NCI-H2029 treated with DMSO at 0.1 percent for 48 hours (cell line): ENCODE results near the gene PRAMEF17.
"Not testable (repeated sequence)": the region's sequence is repeated elsewhere in the genome, so short reads cannot be mapped to it uniquely, and the experiment has no call there.

Source experiments
- DNase-seq: peaks from one replicate; lab custom pipeline; 2025; lab: John Stamatoyannopoulos, UW

Gene PRAMEF17, protein sequence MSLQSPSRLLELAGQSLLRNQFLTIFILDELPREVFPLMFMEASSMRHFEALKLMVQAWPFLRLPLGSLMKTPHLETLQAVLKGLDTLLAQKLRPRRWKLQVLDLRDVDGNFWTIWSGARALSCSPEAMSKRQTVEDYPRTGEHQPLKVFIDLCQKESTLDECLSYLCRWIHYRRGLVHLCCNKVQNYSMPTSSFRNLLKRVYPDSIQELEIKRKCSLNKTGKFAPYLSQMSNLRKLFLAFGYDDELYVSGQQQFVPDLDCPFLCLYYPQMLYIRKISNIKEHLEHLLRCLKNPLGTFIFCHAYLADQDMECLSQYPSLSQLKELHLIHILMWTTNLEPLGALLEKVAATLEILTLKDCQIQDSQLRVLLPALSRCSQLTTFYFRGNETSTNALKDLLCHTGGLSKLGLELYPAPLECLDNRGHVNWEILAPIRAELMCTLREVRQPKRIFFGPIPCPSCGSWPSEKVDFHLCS

DNA sequence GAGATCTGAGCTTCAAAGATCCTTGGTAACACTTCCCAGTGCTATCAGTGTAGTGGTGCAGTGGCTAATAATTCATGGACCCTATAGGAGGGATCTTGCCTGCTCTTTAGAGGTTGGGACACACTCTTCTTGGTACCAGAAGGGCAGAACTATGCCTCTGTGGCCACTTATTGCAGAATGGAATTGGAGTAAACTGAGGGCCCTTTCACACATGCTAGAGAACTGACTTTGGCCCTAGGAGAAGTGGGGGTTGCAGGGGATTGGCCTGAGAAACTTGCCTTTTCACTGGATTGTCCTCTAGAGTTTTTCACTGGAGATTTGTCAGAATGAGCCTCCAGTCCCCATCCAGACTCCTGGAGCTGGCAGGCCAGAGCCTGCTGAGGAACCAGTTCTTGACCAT is at the start of gene PRAMEF17:
Gene PRAMEF17, plus strand, starts transcription at position 301 of the 400 bp plus-strand sequence. Its CDS starts 26 bp downstream, at position 327.
- not testable (repeated sequence) for DNase-seq

DNA sequence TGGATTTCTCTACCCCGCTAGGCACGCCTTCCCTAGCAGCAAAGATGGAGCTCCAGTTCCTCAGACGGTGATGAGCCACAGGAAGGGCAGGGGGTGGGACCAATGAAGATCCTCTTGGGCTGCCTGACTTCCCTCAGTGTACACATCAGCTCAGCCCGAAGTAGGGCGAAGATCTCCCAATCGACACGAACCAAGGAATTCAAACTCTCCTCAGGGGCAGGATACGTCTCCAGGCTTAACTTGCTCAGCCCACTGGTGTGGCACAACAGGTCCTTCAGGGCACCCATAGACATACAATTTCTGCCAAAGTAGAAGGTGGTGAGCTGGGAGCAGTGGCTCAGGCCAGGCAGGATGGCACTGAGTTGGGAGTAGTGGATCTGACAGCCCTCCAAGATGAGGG is 46.9 kb upstream of the PRAMEF17 start:
- not testable (repeated sequence) for DNase-seq

GRCh38 chr1:13347034-13347433 is 42.4 kb upstream of the PRAMEF17 start, which contains the start of gene PRAMEF14:
TSS of gene PRAMEF14 (minus strand) at chr1:13347134. CDS start at chr1:13345314, 1,820 bp downstream.
- DNase-seq = not testable (repeated sequence)

- DNase-seq = not testable (repeated sequence)
These were observed 36.0 kb upstream of the PRAMEF17 start for GRCh38 chr1:13353476-13353875.

GRCh38 chr1:13354475-13354874 is 35.0 kb upstream of the PRAMEF17 start:
- not testable (repeated sequence) for DNase-seq

DNA sequence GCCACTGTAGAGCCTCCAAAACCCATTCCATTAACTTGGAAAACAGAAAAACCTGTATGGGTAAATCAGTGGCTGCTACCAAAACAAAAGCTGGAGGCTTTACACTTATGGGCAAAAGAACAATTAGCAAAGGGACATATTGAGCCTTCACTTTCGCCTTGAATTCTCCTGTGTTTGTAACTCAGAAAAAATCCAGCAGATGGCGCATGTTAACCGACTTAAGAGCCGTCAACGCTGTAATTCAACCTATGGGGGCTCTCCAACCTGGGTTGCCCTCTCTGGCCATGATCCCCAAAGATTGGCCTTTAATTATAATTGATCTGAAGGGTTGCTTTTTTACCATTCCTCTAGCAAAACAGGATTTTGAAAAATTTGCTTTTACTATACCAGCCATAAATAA is 32.7 kb upstream of the PRAMEF17 start:
- peak; percentile 22 for DNase-seq

- DNase-seq = not testable (repeated sequence)
These were observed 27.1 kb upstream of the PRAMEF17 start for GRCh38 chr1:13362364-13362763.

- DNase-seq = not testable (repeated sequence)
These were observed 24.5 kb upstream of the PRAMEF17 start for GRCh38 chr1:13364928-13365327.

DNA sequence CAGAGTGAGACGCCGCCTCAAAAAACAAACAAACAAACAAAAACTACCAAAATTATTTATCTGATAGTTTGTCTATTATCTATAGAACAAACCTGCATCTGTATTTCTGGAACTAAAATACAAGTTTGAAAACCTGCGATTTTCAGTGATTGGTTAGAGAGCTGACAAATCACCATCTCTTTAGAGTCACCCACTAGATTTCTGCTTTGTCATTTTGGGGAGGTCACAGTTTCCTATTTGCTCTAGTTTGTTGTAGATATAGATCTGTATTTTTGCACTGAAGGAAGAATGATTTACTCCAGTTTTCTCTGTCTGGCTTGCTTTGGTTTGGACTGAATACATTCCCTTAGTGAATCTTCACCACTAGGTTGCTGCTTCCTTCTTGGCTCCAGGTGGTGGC is 22.9 kb upstream of the PRAMEF17 start:
- not testable (repeated sequence) for DNase-seq

- DNase-seq = not testable (repeated sequence)
These were observed 20.9 kb upstream of the PRAMEF17 start for GRCh38 chr1:13368544-13368943.

DNA sequence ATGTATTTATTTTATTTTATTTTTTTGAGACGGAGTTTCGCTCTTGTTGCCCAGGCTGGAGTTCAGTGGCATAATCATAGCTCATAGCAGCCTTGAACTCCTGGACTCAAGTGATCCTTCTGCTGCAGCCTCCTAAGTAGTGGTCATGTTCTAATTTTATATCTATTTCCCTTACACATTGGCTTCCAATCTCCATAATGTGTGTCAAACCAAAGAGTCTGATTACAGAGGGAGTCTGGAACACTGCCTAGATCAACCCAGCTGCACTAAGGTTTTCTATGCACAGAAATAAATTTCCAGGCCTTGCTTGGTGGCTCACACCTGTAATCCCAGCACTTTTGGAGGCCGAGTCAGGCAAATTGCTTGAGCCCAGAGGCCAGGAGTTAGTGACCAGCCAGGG is 10.4 kb upstream of the PRAMEF17 start:
- not testable (repeated sequence) for DNase-seq

DNA sequence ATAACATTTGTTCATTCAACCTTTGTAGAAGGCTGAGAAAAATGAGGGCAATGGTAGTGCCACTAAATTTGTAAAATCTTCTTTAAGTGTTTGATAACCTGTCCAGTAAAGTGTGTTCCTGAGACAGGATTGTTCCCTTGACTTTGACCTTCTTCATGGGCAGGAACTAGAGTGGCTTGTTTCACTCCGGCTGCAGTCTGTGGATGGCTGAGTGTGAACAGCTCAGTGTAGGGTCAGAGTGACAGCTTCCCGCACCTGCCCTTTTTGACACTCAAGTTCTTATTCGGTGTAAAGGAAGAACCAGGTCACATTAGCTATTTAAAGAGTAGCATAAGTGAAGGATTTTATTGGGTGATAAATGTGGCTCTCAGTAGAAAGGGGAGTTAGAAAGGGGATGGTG is 9.1 kb upstream of the PRAMEF17 start:
- DNase-seq = not testable (repeated sequence)

DNA sequence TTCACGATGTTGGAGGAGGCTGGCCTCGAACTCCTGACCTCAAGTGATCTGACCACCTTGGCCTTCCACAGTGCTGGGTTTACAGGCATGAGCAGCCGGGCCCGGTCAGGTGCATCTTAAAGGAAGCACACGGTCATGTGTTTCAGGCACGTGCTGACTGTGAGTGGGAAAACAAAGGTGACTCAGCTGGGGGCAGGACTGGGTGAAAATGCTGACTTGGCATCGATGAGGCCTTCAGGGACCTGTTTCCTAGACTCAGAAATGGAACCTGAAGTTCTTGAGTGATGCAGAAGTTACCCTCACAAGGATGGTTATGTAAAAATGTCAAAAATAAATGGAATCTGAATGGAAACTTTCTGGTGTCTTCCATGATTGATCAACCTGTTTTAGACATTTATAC is 3.6 kb downstream of the PRAMEF17 start:
- not testable (repeated sequence) for DNase-seq

- not testable (repeated sequence) for DNase-seq
These were observed 5.3 kb downstream of the PRAMEF17 start for GRCh38 chr1:13394761-13395160.

- DNase-seq = not testable (repeated sequence)
These were observed 5.9 kb downstream of the PRAMEF17 start for GRCh38 chr1:13395311-13395710.

- peak; percentile 30 for DNase-seq
These were observed 18.4 kb downstream of the PRAMEF17 start for GRCh38 chr1:13407811-13408210.

- DNase-seq = not testable (repeated sequence)
These were observed 20.7 kb downstream of the PRAMEF17 start, which contains the start of gene PRAMEF20 for GRCh38 chr1:13410150-13410549. TSS of gene PRAMEF20 (plus strand) at chr1:13410450. CDS start at chr1:13416355, 5,905 bp downstream.

DNA sequence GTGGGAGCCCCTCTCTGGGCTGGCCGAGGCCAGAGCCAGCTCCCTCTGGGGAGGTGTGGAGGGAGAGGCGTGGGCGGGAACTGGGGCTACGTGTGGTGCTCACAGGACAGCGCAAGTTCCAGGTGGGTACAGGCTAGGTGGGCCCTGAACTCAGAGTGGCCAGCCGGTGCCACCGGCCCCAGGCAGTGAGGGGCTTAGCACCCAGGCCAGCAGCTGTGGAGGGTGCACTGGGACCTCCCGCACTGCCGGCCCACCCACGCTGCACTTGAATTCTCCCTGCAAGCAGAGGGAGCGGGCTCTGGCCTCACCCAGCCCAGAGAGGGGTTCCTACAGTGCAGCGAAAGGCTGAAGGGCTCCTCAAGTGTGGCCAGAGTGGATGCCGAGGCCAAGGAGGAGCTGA is 41.1 kb downstream of the PRAMEF17 start:
- no peak for DNase-seq

- no peak for DNase-seq
These were observed 42.8 kb downstream of the PRAMEF17 start for GRCh38 chr1:13432251-13432650.

- not testable (repeated sequence) for DNase-seq
These were observed 44.4 kb downstream of the PRAMEF17 start for GRCh38 chr1:13433694-13434358.

- no peak for DNase-seq
These were observed 46.0 kb downstream of the PRAMEF17 start for GRCh38 chr1:13435458-13435857.

- DNase-seq = not testable (repeated sequence)
These were observed 49.8 kb downstream of the PRAMEF17 start for GRCh38 chr1:13439104-13439783.
